ENCODE measurements around the gene SIGLEC12. TPM values are rescaled to one million over a fixed set of nuclear protein-coding genes. Genes with fewer than 3 reads are reported as not detected.

The SIGLEC12 gene
- total and polyA plus RNA-seq, 9 of the 15 experiments (the other 6 are each of a cell fraction or from before 2014, with no cell fraction given) = 0.08 to 1.3 (median 0.54) TPM

- TF ChIP-seq ARID3B (CRISPR knock-in tag; IDR thresholded peaks at IDR 0.05; ENCODE audit: borderline replicate concordance) (no peak), ARID4B (CRISPR knock-in tag; IDR thresholded peaks at IDR 0.05) (no peak), MITF (IDR thresholded peaks at IDR 0.05) (no peak; the same call in 1 of the 2 replicates), ETV5 (CRISPR knock-in tag; IDR thresholded peaks at IDR 0.05; ENCODE audit: low read depth) (peak; percentile 65; the same call in 1 of the 2 replicates), XRCC4 (IDR thresholded peaks at IDR 0.05; ENCODE audit: extremely low read depth, insufficient read depth, insufficient read length) (no peak), KLF13 (tag; IDR thresholded peaks at IDR 0.05; ENCODE audit: borderline replicate concordance, low read depth) (no peak), NFYB (IDR thresholded peaks at IDR 0.05; ENCODE audit: extremely low read depth, insufficient read length) (peak; percentile 14), ZNF512 (tag; IDR thresholded peaks at IDR 0.05) (no peak), HNRNPK (IDR thresholded peaks at IDR 0.05; ENCODE audit: low read depth, low read length, poor library complexity, severe bottlenecking) (no peak), MXI1 (IDR thresholded peaks at IDR 0.05; ENCODE audit: low read depth, low read length) (no peak; the same call in 1 of the 2 replicates), HDGF (IDR thresholded peaks at IDR 0.05) (0 out of 2 replicates have a peak, but pooled peaks have one; percentile 20), CGGBP1 (CRISPR knock-in tag; IDR thresholded peaks at IDR 0.05) (no peak), ZNF511 (CRISPR knock-in tag; IDR thresholded peaks at IDR 0.05) (no peak), PTBP1 (IDR thresholded peaks at IDR 0.05; ENCODE audit: low read depth, low read length) (no peak), ZNF133 (CRISPR knock-in tag; IDR thresholded peaks at IDR 0.05) (no peak), CTBP1 (IDR thresholded peaks at IDR 0.05; ENCODE audit: borderline replicate concordance) (no peak), FOS (IDR thresholded peaks at IDR 0.05; ENCODE audit: extremely low read depth, insufficient read length) (no peak)
Measured at GRCh38 chr19:51508059-51508733, 6.6 kb upstream of the SIGLEC12 start (continued).

All from K562 (cell line).